ENCODE data around the gene CACNA2D2.

The CACNA2D2 gene

DNA sequence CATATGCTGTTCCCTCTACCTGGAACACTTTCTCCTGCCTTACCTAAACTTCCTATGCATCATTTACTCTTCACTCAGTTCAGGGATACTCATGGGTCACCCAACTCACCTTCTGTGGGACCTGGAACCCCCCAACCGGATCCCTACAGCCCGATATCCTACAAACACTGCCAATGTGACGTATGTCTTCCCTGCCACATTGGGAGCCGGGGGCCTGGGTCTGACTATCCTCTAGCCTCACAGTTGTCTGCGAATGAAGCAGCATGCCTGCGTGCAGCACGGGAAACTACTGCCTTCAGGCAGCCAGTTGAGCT lies 153.3 kb downstream of the CACNA2D2 start:
- CTCF ChIA-PET: interaction anchor here (0.5 to 5.3 kb wide), 6 partner anchors 89 to 265 kb away, joined by 3 to 27 read pairs (median 3); no protein-coding TSS in a partner anchor
- POLR2A ChIA-PET: interaction anchor here (0.5 to 5.3 kb wide), 10 partner anchors 11 to 266 kb away, joined by 3 to 51 read pairs (median 4); partner anchors contain the start of genes HEMK1, HYAL3, NAA80 and TUSC2
- H3K4me1 ChIP-seq (ENCODE audit: control insufficient read depth, insufficient read depth, low read length): peaks cover 4% of the 10 kb centered on the region; the same call in 1 of the 2 replicates
- H3K27ac ChIP-seq (ENCODE audit: extremely low read depth, low read depth, low read length): peak overlapping the region; percentile 40; the same call in 1 of the 2 replicates
- no peak for TF ChIP-seq ZNF549 (tag by site-specific recombination; IDR thresholded peaks at IDR 0.05)
- H3K9me3 ChIP-seq (ENCODE audit: control insufficient read depth, insufficient read depth, low read depth, low read length): no peaks in the 10 kb centered on the region
- H3K4me3 ChIP-seq (ENCODE audit: low read depth, low read length): peak overlapping the region; percentile 72
- H3K36me3 ChIP-seq (ENCODE audit: control insufficient read depth in 2 of 2, insufficient read depth in 1 of 2, low read length in 2 of 2): peaks cover 0 to 61% of the 10 kb centered on the region in 2 experiments; a peak in 1 of 3 replicates

DNA sequence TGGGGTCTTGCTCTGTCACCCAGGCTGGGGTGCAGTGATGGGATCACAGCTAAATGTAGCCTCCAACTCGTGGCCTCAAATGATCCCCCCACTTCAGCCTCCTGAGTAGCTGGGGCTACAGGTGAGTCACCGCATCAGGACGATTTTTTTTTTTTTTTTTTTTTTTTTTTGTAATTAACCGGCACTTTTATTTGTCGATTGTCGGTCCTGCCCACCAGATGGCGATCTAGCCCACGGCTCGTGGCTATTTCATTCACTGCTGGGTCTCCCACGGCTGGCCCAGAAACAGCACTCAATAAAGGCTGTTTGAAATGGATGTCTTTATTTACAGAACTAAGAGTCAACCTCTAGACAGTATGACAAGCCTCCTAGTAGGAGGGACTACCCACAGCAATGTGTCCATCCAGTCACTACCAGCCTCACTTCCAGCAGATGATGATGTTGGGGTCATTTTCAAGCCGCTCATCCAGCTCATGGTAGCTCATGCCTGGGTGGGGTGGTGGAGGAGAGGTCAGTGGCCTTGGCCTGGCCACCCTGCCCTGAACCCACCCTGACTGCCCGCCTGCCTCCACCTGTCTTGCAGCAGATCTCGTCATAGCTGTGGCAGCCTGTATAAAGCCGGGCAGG lies 156.1 kb downstream of the CACNA2D2 start:
- POLR2A ChIA-PET: interaction anchor here (0.7 to 5.3 kb wide), 5 partner anchors 10 to 195 kb away, joined by 3 to 51 read pairs (median 5); partner anchors contain the start of gene TUSC2

More for the DNA sequence above, 156.1 kb downstream of the CACNA2D2 start:
- Histone ChIP-seq H3K36me3 (ENCODE audit: control insufficient read depth in 2 of 2, insufficient read depth in 1 of 2, low read length in 2 of 2) (peaks cover 0 to 50% of the 10 kb centered on the region in 2 experiments; a peak in 1 of 3 replicates), H3K4me1 (ENCODE audit: control insufficient read depth, insufficient read depth, low read length) (peaks cover 4% of the 10 kb centered on the region; the same call in 1 of the 2 replicates), H3K27ac (ENCODE audit: extremely low read depth, low read depth, low read length) (no peak overlapping the region), H3K4me3 (ENCODE audit: low read depth, low read length) (no peak overlapping the region), H3K9me3 (ENCODE audit: control insufficient read depth, insufficient read depth, low read depth, low read length) (no peaks in the 10 kb centered on the region)
- TF ChIP-seq SCRT2 (tag by site-specific recombination; IDR thresholded peaks at IDR 0.05): peak; percentile 71
- TF ChIP-seq ZBTB17 (tag by site-specific recombination; IDR thresholded peaks at IDR 0.05): 0 out of 2 replicates have a peak, but pooled peaks have one; percentile 20
- TF ChIP-seq, protein P1, sequence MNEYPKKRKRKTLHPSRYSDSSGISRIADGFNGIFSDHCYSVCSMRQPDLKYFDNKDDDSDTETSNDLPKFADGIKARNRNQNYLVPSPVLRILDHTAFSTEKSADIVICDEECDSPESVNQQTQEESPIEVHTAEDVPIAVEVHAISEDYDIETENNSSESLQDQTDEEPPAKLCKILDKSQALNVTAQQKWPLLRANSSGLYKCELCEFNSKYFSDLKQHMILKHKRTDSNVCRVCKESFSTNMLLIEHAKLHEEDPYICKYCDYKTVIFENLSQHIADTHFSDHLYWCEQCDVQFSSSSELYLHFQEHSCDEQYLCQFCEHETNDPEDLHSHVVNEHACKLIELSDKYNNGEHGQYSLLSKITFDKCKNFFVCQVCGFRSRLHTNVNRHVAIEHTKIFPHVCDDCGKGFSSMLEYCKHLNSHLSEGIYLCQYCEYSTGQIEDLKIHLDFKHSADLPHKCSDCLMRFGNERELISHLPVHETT (tag by site-specific recombination; IDR thresholded peaks at IDR 0.05): 0 out of 2 replicates have a peak, but pooled peaks have one; percentile 26
- TF ChIP-seq ZBTB20 (tag by site-specific recombination; IDR thresholded peaks at IDR 0.05): 0 out of 2 replicates have a peak, but pooled peaks have one; percentile 16
- TF ChIP-seq SP7 (tag by site-specific recombination; IDR thresholded peaks at IDR 0.05): 0 out of 2 replicates have a peak, but pooled peaks have one; percentile 24
- TF ChIP-seq, protein P2, sequence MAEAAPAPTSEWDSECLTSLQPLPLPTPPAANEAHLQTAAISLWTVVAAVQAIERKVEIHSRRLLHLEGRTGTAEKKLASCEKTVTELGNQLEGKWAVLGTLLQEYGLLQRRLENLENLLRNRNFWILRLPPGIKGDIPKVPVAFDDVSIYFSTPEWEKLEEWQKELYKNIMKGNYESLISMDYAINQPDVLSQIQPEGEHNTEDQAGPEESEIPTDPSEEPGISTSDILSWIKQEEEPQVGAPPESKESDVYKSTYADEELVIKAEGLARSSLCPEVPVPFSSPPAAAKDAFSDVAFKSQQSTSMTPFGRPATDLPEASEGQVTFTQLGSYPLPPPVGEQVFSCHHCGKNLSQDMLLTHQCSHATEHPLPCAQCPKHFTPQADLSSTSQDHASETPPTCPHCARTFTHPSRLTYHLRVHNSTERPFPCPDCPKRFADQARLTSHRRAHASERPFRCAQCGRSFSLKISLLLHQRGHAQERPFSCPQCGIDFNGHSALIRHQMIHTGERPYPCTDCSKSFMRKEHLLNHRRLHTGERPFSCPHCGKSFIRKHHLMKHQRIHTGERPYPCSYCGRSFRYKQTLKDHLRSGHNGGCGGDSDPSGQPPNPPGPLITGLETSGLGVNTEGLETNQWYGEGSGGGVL (tag by site-specific recombination; IDR thresholded peaks at IDR 0.05): 0 out of 2 replicates have a peak, but pooled peaks have one; percentile 19
- TF ChIP-seq ZNF292 (tag by site-specific recombination; IDR thresholded peaks at IDR 0.05; ENCODE audit: borderline replicate concordance, low read depth): no peak
- no peak for TF ChIP-seq ZNF221 (tag by site-specific recombination; IDR thresholded peaks at IDR 0.05; ENCODE audit: borderline replicate concordance)
- TF ChIP-seq GLIS1 (tag by site-specific recombination; IDR thresholded peaks at IDR 0.05): peak; percentile 27; the same call in 1 of the 2 replicates
- 0 out of 2 replicates have a peak, but pooled peaks have one; percentile 22 for TF ChIP-seq SCRT1 (tag by site-specific recombination; IDR thresholded peaks at IDR 0.05; ENCODE audit: borderline replicate concordance)
- TF ChIP-seq ZNF433 (tag by site-specific recombination; IDR thresholded peaks at IDR 0.05; ENCODE audit: low read depth): no peak
- no peak for TF ChIP-seq ZNF548 (tag by site-specific recombination; IDR thresholded peaks at IDR 0.05)
- TF ChIP-seq ZNF654 (tag by site-specific recombination; IDR thresholded peaks at IDR 0.05; ENCODE audit: low read depth): peak; percentile 76
- TF ChIP-seq, protein P3, sequence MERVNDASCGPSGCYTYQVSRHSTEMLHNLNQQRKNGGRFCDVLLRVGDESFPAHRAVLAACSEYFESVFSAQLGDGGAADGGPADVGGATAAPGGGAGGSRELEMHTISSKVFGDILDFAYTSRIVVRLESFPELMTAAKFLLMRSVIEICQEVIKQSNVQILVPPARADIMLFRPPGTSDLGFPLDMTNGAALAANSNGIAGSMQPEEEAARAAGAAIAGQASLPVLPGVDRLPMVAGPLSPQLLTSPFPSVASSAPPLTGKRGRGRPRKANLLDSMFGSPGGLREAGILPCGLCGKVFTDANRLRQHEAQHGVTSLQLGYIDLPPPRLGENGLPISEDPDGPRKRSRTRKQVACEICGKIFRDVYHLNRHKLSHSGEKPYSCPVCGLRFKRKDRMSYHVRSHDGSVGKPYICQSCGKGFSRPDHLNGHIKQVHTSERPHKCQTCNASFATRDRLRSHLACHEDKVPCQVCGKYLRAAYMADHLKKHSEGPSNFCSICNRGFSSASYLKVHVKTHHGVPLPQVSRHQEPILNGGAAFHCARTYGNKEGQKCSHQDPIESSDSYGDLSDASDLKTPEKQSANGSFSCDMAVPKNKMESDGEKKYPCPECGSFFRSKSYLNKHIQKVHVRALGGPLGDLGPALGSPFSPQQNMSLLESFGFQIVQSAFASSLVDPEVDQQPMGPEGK (tag by site-specific recombination; IDR thresholded peaks at IDR 0.05): peak; percentile 46; the same call in 1 of the 2 replicates
- TF ChIP-seq, protein P4, sequence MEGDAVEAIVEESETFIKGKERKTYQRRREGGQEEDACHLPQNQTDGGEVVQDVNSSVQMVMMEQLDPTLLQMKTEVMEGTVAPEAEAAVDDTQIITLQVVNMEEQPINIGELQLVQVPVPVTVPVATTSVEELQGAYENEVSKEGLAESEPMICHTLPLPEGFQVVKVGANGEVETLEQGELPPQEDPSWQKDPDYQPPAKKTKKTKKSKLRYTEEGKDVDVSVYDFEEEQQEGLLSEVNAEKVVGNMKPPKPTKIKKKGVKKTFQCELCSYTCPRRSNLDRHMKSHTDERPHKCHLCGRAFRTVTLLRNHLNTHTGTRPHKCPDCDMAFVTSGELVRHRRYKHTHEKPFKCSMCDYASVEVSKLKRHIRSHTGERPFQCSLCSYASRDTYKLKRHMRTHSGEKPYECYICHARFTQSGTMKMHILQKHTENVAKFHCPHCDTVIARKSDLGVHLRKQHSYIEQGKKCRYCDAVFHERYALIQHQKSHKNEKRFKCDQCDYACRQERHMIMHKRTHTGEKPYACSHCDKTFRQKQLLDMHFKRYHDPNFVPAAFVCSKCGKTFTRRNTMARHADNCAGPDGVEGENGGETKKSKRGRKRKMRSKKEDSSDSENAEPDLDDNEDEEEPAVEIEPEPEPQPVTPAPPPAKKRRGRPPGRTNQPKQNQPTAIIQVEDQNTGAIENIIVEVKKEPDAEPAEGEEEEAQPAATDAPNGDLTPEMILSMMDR (tag by site-specific recombination; IDR thresholded peaks at IDR 0.05): peak; percentile 56
- TF ChIP-seq ZEB2 (tag by site-specific recombination; IDR thresholded peaks at IDR 0.05): 0 out of 2 replicates have a peak, but pooled peaks have one; percentile 32
- TF ChIP-seq, protein P5, sequence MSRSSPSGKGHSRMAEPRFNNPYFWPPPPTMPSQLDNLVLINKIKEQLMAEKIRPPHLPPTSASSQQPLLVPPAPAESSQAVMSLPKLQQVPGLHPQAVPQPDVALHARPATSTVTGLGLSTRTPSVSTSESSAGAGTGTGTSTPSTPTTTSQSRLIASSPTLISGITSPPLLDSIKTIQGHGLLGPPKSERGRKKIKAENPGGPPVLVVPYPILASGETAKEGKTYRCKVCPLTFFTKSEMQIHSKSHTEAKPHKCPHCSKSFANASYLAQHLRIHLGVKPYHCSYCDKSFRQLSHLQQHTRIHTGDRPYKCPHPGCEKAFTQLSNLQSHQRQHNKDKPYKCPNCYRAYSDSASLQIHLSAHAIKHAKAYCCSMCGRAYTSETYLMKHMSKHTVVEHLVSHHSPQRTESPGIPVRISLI (tag by site-specific recombination; IDR thresholded peaks at IDR 0.05): peak; percentile 98
- peak; percentile 44; the same call in 1 of the 2 replicates for TF ChIP-seq ZNF341 (tag by site-specific recombination; IDR thresholded peaks at IDR 0.05; ENCODE audit: low read depth)
- TF ChIP-seq KLF8 (tag by site-specific recombination; IDR thresholded peaks at IDR 0.05): peak; percentile 64; the same call in 1 of the 2 replicates
- CTCF ChIA-PET: interaction anchor here (0.5 to 5.3 kb wide), 14 partner anchors 11 to 737 kb away, joined by 3 to 27 read pairs (median 3); partner anchors contain the start of gene CISH

Data from HEK293 (cell line).